VCaP (cell line): ENCODE measurements around the gene ZNF580.

Experiments
- H3K27ac ChIP-seq: fragments of 450-650 bp; 2 replicates; pipeline ENCODE4 v1.5.1; 2017
- CTCF ChIP-seq: fragments of 450-650 bp; conservative IDR thresholded peaks from 2 replicates; pipeline ENCODE4 v1.5.1; 2017; ENCODE audit warnings: mild to moderate bottlenecking, moderate library complexity

Gene ZNF580

GRCh38 chr19:55640577-55641425 is at the start of gene ZNF580:
Gene ZNF580 (plus strand): TSS chr19:55641002. CDS start chr19:55642509, 1,507 bp downstream.
- H3K27ac ChIP-seq: peak within 1 kb of the TSS; percentile 98
- TF ChIP-seq CTCF: no peak

GRCh38 chr19:55591555-55591954 is 49.2 kb upstream of the ZNF580 start:
- no peak for TF ChIP-seq CTCF
- H3K27ac ChIP-seq: no peak overlapping the region

GRCh38 chr19:55592391-55593090 is 48.3 kb upstream of the ZNF580 start:
- no peak for TF ChIP-seq CTCF
- no peak overlapping the region for H3K27ac ChIP-seq

GRCh38 chr19:55593096-55593772 is 47.6 kb upstream of the ZNF580 start:
- TF ChIP-seq CTCF: no peak
- H3K27ac ChIP-seq: no peak overlapping the region

GRCh38 chr19:55594996-55595545 is 45.7 kb upstream of the ZNF580 start:
- H3K27ac ChIP-seq: no peak overlapping the region
- no peak for TF ChIP-seq CTCF

GRCh38 chr19:55596304-55596703 is 44.5 kb upstream of the ZNF580 start:
- no peak for TF ChIP-seq CTCF
- no peak overlapping the region for H3K27ac ChIP-seq

GRCh38 chr19:55597501-55597921 is 43.3 kb upstream of the ZNF580 start:
- H3K27ac ChIP-seq: no peak overlapping the region
- TF ChIP-seq CTCF: no peak
